HEK293 (cell line): ENCODE measurements around the gene FSTL5.

ENCODE experiments used
- CTCF ChIA-PET: fragments of 350-600 bp; formaldehyde crosslinking; extraction: SDS; loops from one replicate; lab custom pipeline; 2021; ENCODE audit warnings: antibody characterized with exemption; lab: Yijun Ruan, JAX
- POLR2A ChIA-PET: fragments of 300-600 bp; formaldehyde crosslinking; extraction: SDS; loops from one replicate; lab custom pipeline; 2020; ENCODE audit warnings: antibody characterized with exemption, inconsistent platforms; lab: Yijun Ruan, JAX
- H3K27ac ChIP-seq: fragments of 200-500 bp; sonication (Bioruptor generic); 2 replicates; pipeline ENCODE4 v1.5.1; 2014; ENCODE audit warnings: low read depth, low read length, control low read depth, inconsistent platforms; ENCODE audit errors: extremely low read depth
- H3K36me3 ChIP-seq, 2 experiments: fragments of 200-500 bp in 1 of 2; sonication (Bioruptor generic) in 1 of 2; 1 replicate in 1 of 2; 2 replicates in 1 of 2; pipeline ENCODE4 v1.5.1; 2014 to 2017; ENCODE audit warnings: inconsistent platforms in 2 of 2, low read length in 2 of 2; ENCODE audit not compliant: control insufficient read depth in 2 of 2, insufficient read depth in 1 of 2
- H3K4me1 ChIP-seq: fragments of 200-500 bp; sonication (Bioruptor generic); 2 replicates; pipeline ENCODE4 v1.5.1; 2014; ENCODE audit warnings: mild to moderate bottlenecking, low read length, inconsistent platforms; ENCODE audit not compliant: control insufficient read depth, insufficient read depth
- H3K4me3 ChIP-seq: 2 replicates; pipeline ENCODE4 v1.5.1; 2011; ENCODE audit warnings: low read depth, mild to moderate bottlenecking, control low read depth, low read length, moderate library complexity
- H3K9me3 ChIP-seq: fragments of 200-500 bp; sonication (Bioruptor generic); 2 replicates; pipeline ENCODE4 v1.5.1; 2014; ENCODE audit warnings: low read depth, low read length, inconsistent platforms; ENCODE audit not compliant: control insufficient read depth, insufficient read depth
- FEZF1 ChIP-seq: fragments of 450-650 bp; formaldehyde crosslinking; IDR thresholded peaks from 2 replicates; pipeline ENCODE4 v1.5.1; 2016; ENCODE audit warnings: missing biosample characterization, missing genetic modification characterization
- KLF16 ChIP-seq: fragments of 450-650 bp; formaldehyde crosslinking; IDR thresholded peaks from 2 replicates; pipeline ENCODE4 v1.5.1; 2017; ENCODE audit warnings: missing biosample characterization, missing genetic modification characterization
- KLF9 ChIP-seq: fragments of 450-650 bp; formaldehyde crosslinking; IDR thresholded peaks from 2 replicates; pipeline ENCODE4 v1.5.1; 2016; ENCODE audit warnings: missing biosample characterization, missing genetic modification characterization, low read depth
- SETDB1 ChIP-seq: IDR thresholded peaks from one replicate; pipeline ENCODE4 v1.6.1; 2017; ENCODE audit warnings: mild to moderate bottlenecking, low read length, moderate library complexity, mixed read lengths; ENCODE audit not compliant: insufficient read length
- SP3 ChIP-seq: fragments of 450-650 bp; formaldehyde crosslinking; IDR thresholded peaks from 2 replicates; pipeline ENCODE4 v1.5.1; 2016; ENCODE audit warnings: missing biosample characterization, missing genetic modification characterization
- ZNF10 ChIP-seq: fragments of 450-650 bp; formaldehyde crosslinking; IDR thresholded peaks from 2 replicates; pipeline ENCODE4 v1.5.1; 2017; ENCODE audit warnings: missing biosample characterization, missing genetic modification characterization
- ZNF174 ChIP-seq: fragments of 450-650 bp; formaldehyde crosslinking; IDR thresholded peaks from 2 replicates; pipeline ENCODE4 v1.5.0; 2017; ENCODE audit warnings: missing biosample characterization, mild to moderate bottlenecking, missing genetic modification characterization
- ZNF341 ChIP-seq: fragments of 450-650 bp; formaldehyde crosslinking; IDR thresholded peaks from 2 replicates; pipeline ENCODE4; 2016; ENCODE audit warnings: low read depth, missing biosample characterization, missing genetic modification characterization
- ZNF354C ChIP-seq: fragments of 450-650 bp; formaldehyde crosslinking; IDR thresholded peaks from 2 replicates; pipeline ENCODE4 v1.5.1; 2016; ENCODE audit warnings: missing biosample characterization, missing genetic modification characterization, low read depth, borderline replicate concordance
- ZNF48 ChIP-seq: fragments of 450-650 bp; formaldehyde crosslinking; IDR thresholded peaks from 2 replicates; pipeline ENCODE4 v1.5.1; 2016; ENCODE audit warnings: missing biosample characterization, missing genetic modification characterization
- ZNF501 ChIP-seq: fragments of 450-650 bp; formaldehyde crosslinking; IDR thresholded peaks from 2 replicates; pipeline ENCODE4 v1.5.1; 2016; ENCODE audit warnings: missing biosample characterization, missing genetic modification characterization
- ZNF521 ChIP-seq: fragments of 450-650 bp; formaldehyde crosslinking; IDR thresholded peaks from 2 replicates; pipeline ENCODE4 v1.5.1; 2017; ENCODE audit warnings: missing biosample characterization, mild to moderate bottlenecking, missing genetic modification characterization
- ZNF610 ChIP-seq: fragments of 450-650 bp; formaldehyde crosslinking; IDR thresholded peaks from 2 replicates; pipeline ENCODE4 v1.5.1; 2016; ENCODE audit warnings: missing biosample characterization, missing genetic modification characterization, borderline replicate concordance
- ZNF624 ChIP-seq: fragments of 450-650 bp; formaldehyde crosslinking; IDR thresholded peaks from 2 replicates; pipeline ENCODE4 v1.5.1; 2017; ENCODE audit warnings: missing biosample characterization, missing genetic modification characterization
- ZNF660 ChIP-seq: fragments of 450-650 bp; IDR thresholded peaks from 2 replicates; pipeline ENCODE4 v1.5.1; 2018; ENCODE audit warnings: missing biosample characterization, mild to moderate bottlenecking, missing genetic modification characterization
- ZNF677 ChIP-seq: fragments of 450-650 bp; IDR thresholded peaks from 2 replicates; pipeline ENCODE4 v1.5.0; 2018; ENCODE audit warnings: missing biosample characterization, mild to moderate bottlenecking, missing genetic modification characterization, moderate library complexity
- ZNF768 ChIP-seq: fragments of 450-650 bp; formaldehyde crosslinking; IDR thresholded peaks from 2 replicates; pipeline ENCODE4 v1.5.1; 2018; ENCODE audit warnings: missing biosample characterization, mild to moderate bottlenecking, missing genetic modification characterization
- TF ChIP-seq, protein P1 (sequence below): fragments of 450-650 bp; formaldehyde crosslinking; IDR thresholded peaks from 2 replicates; pipeline ENCODE4 v1.5.1; 2016; ENCODE audit warnings: missing biosample characterization, missing genetic modification characterization
- TF ChIP-seq, protein P2 (sequence below): fragments of 450-650 bp; formaldehyde crosslinking; IDR thresholded peaks from 2 replicates; pipeline ENCODE4 v1.5.1; 2016; ENCODE audit warnings: missing biosample characterization, missing genetic modification characterization
- TF ChIP-seq, protein P3 (sequence below): fragments of 450-650 bp; formaldehyde crosslinking; IDR thresholded peaks from 2 replicates; pipeline ENCODE4 v1.5.1; 2016; ENCODE audit warnings: missing biosample characterization, missing genetic modification characterization

Gene FSTL5

DNA sequence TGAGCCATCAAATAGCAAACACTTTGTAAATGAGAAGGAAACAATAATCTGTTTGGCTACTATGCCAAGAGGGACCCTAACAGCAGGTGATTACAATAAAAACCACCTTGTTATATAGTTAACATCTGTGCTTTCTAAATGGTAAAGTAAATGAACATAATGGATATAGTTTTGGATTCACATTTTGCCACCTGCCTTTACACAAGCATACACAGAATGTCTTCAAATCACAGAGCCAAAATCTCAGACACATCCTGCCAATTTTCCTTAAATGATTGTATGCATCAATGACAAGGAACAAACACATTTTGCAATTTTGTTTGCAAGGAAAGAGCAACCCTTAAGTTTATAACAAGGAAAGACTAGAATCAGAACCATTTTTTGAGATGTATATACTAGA lies 334.2 kb downstream of the FSTL5 start:
- no peak overlapping the region for H3K27ac ChIP-seq
- no peaks in the 10 kb centered on the region for H3K9me3 ChIP-seq
- no peaks in the 10 kb centered on the region for H3K4me1 ChIP-seq
- no peaks in the 10 kb centered on the region for H3K36me3 ChIP-seq
- ChIA-PET POLR2A (no interaction called here), CTCF (no interaction called here)
- TF ChIP-seq ZNF768 (tag by site-specific recombination), result no peak
- TF ChIP-seq ZNF48, result no peak
- TF ChIP-seq SP3 (tag by site-specific recombination), result no peak
- TF ChIP-seq ZNF610, result no peak
- no peak for TF ChIP-seq ZNF624 (tag by site-specific recombination)
- no peak for TF ChIP-seq FEZF1
- no peak overlapping the region for H3K4me3 ChIP-seq

DNA sequence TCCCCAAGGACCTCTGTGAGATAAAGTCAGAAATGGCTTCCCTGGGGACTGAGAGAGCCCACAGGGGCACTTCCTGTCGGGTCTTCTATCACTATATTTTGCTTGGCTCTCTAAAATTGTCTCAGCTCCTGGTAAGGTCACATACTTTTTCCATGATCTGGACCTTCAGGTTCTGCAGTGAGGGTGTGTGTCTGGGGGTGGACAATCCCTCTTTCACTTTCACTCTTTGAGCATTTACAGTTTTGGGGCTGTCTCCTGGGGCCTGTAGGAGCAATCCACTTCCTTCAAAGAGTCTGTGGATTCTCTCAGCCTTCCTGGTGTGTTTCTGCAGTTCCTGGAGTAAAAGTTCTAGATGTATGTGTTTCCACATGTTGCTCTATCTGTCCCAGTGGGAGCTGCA lies 335.7 kb downstream of the FSTL5 start:
- H3K9me3 ChIP-seq, result no peaks in the 10 kb centered on the region
- POLR2A ChIA-PET, result no interaction called here
- H3K4me1 ChIP-seq, result no peaks in the 10 kb centered on the region
- no peaks in the 10 kb centered on the region for H3K36me3 ChIP-seq
- TF ChIP-seq ZNF354C (tag by site-specific recombination) (no peak), KLF9 (tag by site-specific recombination) (no peak), ZNF501 (tag by site-specific recombination) (no peak)
- no peak overlapping the region for H3K4me3 ChIP-seq
- no peak overlapping the region for H3K27ac ChIP-seq
- CTCF ChIA-PET, result no interaction called here

DNA sequence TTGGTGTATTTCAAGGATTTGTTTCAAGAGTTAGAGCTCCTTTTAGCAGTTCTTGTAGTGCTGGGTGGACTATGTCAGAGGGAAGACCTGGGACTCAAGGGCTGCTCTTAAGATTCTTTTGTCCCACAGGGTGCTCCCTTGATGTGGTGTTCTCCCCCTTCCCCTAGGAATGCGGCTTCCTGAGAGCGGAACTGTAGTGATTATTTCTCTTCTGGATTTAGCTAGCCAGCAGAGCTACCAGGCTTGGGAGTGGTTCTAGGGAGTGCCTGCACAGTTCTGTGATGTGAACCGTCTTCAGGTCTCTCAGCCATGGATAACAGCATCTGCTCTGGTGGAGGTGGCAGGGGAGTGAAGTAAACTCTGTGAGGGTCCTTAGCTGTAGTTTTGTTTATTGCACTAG lies 336.8 kb downstream of the FSTL5 start:
- TF ChIP-seq ZNF341 (tag by site-specific recombination) (no peak), ZNF521 (tag by site-specific recombination) (no peak), ZNF660 (tag by site-specific recombination) (no peak), KLF16 (tag by site-specific recombination) (no peak), ZNF677 (tag by site-specific recombination) (no peak), ZNF174 (tag by site-specific recombination) (no peak), SETDB1 (no peak)
- TF ChIP-seq, protein P1, sequence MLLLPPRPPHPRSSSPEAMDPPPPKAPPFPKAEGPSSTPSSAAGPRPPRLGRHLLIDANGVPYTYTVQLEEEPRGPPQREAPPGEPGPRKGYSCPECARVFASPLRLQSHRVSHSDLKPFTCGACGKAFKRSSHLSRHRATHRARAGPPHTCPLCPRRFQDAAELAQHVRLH (tag by site-specific recombination), result no peak
- TF ChIP-seq, protein P2, sequence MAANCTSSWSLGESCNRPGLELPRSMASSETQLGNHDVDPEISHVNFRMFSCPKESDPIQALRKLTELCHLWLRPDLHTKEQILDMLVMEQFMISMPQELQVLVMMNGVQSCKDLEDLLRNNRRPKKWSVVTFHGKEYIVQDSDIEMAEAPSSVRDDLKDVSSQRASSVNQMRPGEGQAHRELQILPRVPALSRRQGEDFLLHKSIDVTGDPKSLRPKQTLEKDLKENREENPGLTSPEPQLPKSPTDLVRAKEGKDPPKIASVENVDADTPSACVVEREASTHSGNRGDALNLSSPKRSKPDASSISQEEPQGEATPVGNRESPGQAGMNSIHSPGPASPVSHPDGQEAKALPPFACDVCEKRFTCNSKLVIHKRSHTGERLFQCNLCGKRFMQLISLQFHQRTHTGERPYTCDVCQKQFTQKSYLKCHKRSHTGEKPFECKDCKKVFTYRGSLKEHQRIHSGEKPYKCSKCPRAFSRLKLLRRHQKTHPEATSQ, result no peak
- Histone ChIP-seq H3K4me1 (no peaks in the 10 kb centered on the region), H3K36me3 (no peaks in the 10 kb centered on the region), H3K4me3 (no peak overlapping the region), H3K27ac (no peak overlapping the region), H3K9me3 (no peaks in the 10 kb centered on the region)
- CTCF ChIA-PET, result no interaction called here
- POLR2A ChIA-PET, result no interaction called here

DNA sequence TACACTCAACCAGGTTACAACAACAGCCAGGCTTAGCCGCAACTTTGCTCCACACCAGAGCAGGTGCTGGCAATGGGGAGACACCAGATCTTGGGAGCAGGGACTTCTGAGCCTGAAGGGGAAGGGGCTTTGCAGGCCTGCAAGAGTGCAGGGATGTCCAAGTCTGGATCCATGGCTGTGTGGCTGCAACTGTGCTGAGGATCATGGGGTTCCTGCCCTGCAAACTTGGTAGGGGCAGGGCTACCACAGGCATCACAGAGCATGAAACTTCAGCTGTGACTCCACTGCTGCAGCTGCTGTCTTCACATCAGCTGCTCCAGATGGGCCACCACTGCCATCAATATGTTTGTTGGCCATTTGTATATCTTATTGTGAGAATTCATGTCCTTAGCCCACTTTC lies 340.4 kb downstream of the FSTL5 start:
- H3K27ac ChIP-seq, result no peak overlapping the region
- TF ChIP-seq, protein P3, sequence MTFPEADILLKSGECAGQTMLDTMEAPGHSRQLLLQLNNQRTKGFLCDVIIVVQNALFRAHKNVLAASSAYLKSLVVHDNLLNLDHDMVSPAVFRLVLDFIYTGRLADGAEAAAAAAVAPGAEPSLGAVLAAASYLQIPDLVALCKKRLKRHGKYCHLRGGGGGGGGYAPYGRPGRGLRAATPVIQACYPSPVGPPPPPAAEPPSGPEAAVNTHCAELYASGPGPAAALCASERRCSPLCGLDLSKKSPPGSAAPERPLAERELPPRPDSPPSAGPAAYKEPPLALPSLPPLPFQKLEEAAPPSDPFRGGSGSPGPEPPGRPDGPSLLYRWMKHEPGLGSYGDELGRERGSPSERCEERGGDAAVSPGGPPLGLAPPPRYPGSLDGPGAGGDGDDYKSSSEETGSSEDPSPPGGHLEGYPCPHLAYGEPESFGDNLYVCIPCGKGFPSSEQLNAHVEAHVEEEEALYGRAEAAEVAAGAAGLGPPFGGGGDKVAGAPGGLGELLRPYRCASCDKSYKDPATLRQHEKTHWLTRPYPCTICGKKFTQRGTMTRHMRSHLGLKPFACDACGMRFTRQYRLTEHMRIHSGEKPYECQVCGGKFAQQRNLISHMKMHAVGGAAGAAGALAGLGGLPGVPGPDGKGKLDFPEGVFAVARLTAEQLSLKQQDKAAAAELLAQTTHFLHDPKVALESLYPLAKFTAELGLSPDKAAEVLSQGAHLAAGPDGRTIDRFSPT (tag by site-specific recombination), result no peak
- no peak for TF ChIP-seq ZNF10
- no peak overlapping the region for H3K4me3 ChIP-seq
- ChIA-PET CTCF (no interaction called here), POLR2A (no interaction called here)
- no peaks in the 10 kb centered on the region for H3K4me1 ChIP-seq
- no peaks in the 10 kb centered on the region for H3K9me3 ChIP-seq
- H3K36me3 ChIP-seq, result no peaks in the 10 kb centered on the region
